Heart left ventricle (tissue), 16 donors: ENCODE data around the gene OR2L8. TPM values are rescaled to one million over a fixed set of nuclear protein-coding genes. Genes with fewer than 3 reads are reported as not detected.

Experiments
- ATAC-seq, 4 donors: fragments of 200-7000 bp; cut with Tn5 transposase; one replicate each; pipeline ENCODE4 v1.9.1; 2020 to 2022; ENCODE audit warnings: moderate library complexity in 4 of 4, mild to moderate bottlenecking in 3 of 4, moderate number of reproducible peaks in 1 of 4
- DNase-seq, 5 donors: peaks; one replicate each; pipeline ENCODE4 v3.0.0-alpha.2; 2020
- H3K27ac ChIP-seq, 12 donors: fragments of 200-600 bp; sonication (generic) in 4 of 12; one replicate each; pipeline versions ENCODE4 v1.5.0 to v1.8.0; 2016 to 2022; ENCODE audit warnings: mild to moderate bottlenecking in 2 of 12
- H3K27me3 ChIP-seq, 9 donors: fragments of 200-600 bp; sonication (generic) in 2 of 9; one replicate each; pipeline versions ENCODE4 v1.5.1 to v1.8.0; 2016 to 2022; ENCODE audit warnings: mild to moderate bottlenecking in 3 of 9
- H3K36me3 ChIP-seq, 9 donors: fragments of 200-600 bp; sonication (generic) in 2 of 9; one replicate each; pipeline versions ENCODE4 v1.5.0 to v1.8.0; 2018 to 2022; ENCODE audit warnings: mild to moderate bottlenecking in 2 of 9
- H3K4me1 ChIP-seq, 12 donors: fragments of 200-600 bp; sonication (generic) in 4 of 12; one replicate each; pipeline versions ENCODE4 v1.5.0 to v1.8.0; 2016 to 2022; ENCODE audit warnings: mild to moderate bottlenecking in 3 of 12
- H3K4me3 ChIP-seq, 12 donors: fragments of 200-600 bp; sonication (generic) in 4 of 12; one replicate each; pipeline versions ENCODE4 v1.5.0 to v1.8.0; 2017 to 2022; ENCODE audit warnings: mild to moderate bottlenecking in 9 of 12, moderate library complexity in 4 of 12
- H3K9me3 ChIP-seq, 12 donors: fragments of 200-600 bp; sonication (generic) in 4 of 12; one replicate each; pipeline versions ENCODE4 v1.5.0 to v1.8.0; 2016 to 2022; ENCODE audit warnings: mild to moderate bottlenecking in 1 of 12
- POLR2A ChIP-seq, 2 donors: fragments of 450-650 bp; IDR thresholded peaks; one replicate each; pipeline ENCODE4 v1.6.1; 2017; ENCODE audit warnings: antibody characterized with exemption in 2 of 2, mild to moderate bottlenecking in 2 of 2, moderate library complexity in 2 of 2
- WGBS, 4 donors: extraction: QIAGEN DNeasy Blood & Tissue Kit in 2 of 4; methylation state at CpG; one replicate each; pipeline versions ENCODE4 v1.1.5 to v1.1.7; 2013 to 2018; 5-methylcytosine and 5-hydroxymethylcytosine counted together
- intact Hi-C, 10 donors: fragments of 100-400 bp; cut with DNase I; formaldehyde crosslinking; loops; one replicate each; pipeline versions ENCODE4 v1.11.1 to v1.14.2; 2022
- polyA plus RNA-seq, 2 donors: library from polyadenylated mRNA; stranded (reverse); fragments of 200-250 nt; gene quantifications; one replicate each; pipeline ENCODE4 v1.2.3, GENCODE V29; 2013
- total RNA-seq, 9 donors: library from RNA; depleted of rRNA in 2 of 9; stranded (reverse); fragments of >200 nt in 2 of 9; fragmentation: NEBNext Ultra II Directional in 3 of 9; extraction: Animal tissue kit (Norgen Biotek cat#: 25700) in 3 of 9; gene quantifications; one replicate each; pipeline versions ENCODE4 v1.1.0 to v1.2.4, GENCODE V29; 2016 to 2023
- TF ChIP-seq, protein P1 (sequence below), 12 donors: fragments of 200-600 bp; sonication (generic) in 4 of 12; IDR thresholded peaks; one replicate each; pipeline versions ENCODE4 v1.5.0 to v1.8.0; 2018 to 2022; ENCODE audit warnings: antibody characterized with exemption in 12 of 12, mild to moderate bottlenecking in 5 of 12
- donor health status: ischemic (EF 13 %, LVEDD 7.1; RV severe dilation, severe dysfunction).
- donor health status: healthy with polysubstance abuse.
- donor health status: DM: no; HTN: yes; CAD: no.
- donor health status: DM: no; HTN: no; CAD: no.
- donor health status: ischemic (EF 25% LVEDD 6.9; RV normal size, moderate dysfunction).
- donor health status: ischemic (EF 25% LVEDD 5.7; RV mildly dilated, moderate dysfunction).
- donor health status: healthy.
- donor health status: DM: yes; HTN: yes; CAD: no.
- donor health status: ischemic (EF 35%, LVEDD 5.7; RV mildly dilated, moderate dysfunction).
- donor health status: nonischemic (EF 11% LVEDD 7.7; RV severe dilation, severe dysfunction).
- donor health status: DM: yes; HTN: yes; CAD: no.
- donor health status: PGD.
- donor health status: ischemic (EF 29% LVEDD 5.4; RV normal size, mild dysfunction).
- donor health status: nonischemic (EF 23%, LVEDD 6.1; RV moderate dilation, normal function).

OR2L8 gene
- total and polyA plus RNA-seq, 11 donors, result not detected

DNA sequence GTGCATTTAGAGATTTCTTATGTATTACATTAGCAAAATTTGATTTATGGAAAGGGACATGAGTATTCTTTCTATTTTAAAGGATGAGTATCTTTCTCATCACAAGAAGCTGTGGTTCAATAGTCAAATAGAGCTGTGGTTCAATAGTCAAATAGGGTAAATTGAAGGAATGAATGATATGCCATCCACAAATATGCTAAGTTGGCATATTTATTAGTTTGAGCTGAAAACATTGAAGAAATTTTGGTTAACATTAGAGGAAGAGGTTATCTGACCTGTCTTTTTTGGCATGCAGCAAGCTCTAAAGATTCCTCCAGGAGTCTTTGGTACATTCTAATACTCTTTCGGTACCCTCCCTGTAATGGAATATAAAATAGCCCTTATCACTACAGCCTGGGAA, 4.8 kb downstream of the OR2L8 start:
- H3K4me3 ChIP-seq, result no peak overlapping the region
- H3K36me3 ChIP-seq, result no peaks in the 10 kb centered on the region
- H3K9me3 ChIP-seq, result peaks cover 0 to 4% (median 0%) of the 10 kb centered on the region in 12 donors
- no peak overlapping the region for H3K27ac ChIP-seq
- intact Hi-C loops, result no loop called here
- WGBS, 4 donors, result 93 to 97% (median 97%) methylated on average over 1 of the region's 1 CpG
- no peak for ATAC-seq
- no peak for DNase-seq
- no peaks in the 10 kb centered on the region for H3K4me1 ChIP-seq
- TF ChIP-seq, protein P1, sequence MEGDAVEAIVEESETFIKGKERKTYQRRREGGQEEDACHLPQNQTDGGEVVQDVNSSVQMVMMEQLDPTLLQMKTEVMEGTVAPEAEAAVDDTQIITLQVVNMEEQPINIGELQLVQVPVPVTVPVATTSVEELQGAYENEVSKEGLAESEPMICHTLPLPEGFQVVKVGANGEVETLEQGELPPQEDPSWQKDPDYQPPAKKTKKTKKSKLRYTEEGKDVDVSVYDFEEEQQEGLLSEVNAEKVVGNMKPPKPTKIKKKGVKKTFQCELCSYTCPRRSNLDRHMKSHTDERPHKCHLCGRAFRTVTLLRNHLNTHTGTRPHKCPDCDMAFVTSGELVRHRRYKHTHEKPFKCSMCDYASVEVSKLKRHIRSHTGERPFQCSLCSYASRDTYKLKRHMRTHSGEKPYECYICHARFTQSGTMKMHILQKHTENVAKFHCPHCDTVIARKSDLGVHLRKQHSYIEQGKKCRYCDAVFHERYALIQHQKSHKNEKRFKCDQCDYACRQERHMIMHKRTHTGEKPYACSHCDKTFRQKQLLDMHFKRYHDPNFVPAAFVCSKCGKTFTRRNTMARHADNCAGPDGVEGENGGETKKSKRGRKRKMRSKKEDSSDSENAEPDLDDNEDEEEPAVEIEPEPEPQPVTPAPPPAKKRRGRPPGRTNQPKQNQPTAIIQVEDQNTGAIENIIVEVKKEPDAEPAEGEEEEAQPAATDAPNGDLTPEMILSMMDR (IDR thresholded peaks at IDR 0.05), result no peak
- TF ChIP-seq POLR2A (IDR thresholded peaks at IDR 0.05), result no peak
- H3K27me3 ChIP-seq, result no peaks in the 10 kb centered on the region

DNA sequence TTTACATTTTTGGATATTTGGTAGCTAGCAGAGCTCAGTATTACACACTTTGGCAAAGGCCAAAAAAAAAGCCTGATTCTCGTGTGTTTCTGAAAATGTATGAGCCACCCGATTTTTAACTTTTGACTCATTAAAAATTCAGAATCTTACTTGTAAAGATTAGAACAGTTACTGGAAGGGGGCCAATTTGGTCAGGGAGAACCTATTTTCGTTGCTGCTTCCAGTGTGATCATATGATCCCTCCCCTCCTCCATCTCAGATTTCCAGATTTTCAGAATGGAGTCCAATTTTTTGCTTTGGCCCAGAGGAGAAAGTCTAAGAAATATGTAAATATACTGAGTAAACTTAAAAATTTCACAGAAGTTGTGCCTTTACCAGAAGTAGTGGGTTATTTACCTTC, 13.1 kb downstream of the OR2L8 start:
- intact Hi-C loops, result no loop called here
- no peaks in the 10 kb centered on the region for H3K4me1 ChIP-seq
- ATAC-seq (no peak), DNase-seq (no peak)
- no peak overlapping the region for H3K27ac ChIP-seq
- no peaks in the 10 kb centered on the region for H3K27me3 ChIP-seq
- no peaks in the 10 kb centered on the region for H3K9me3 ChIP-seq
- TF ChIP-seq POLR2A (IDR thresholded peaks at IDR 0.05), result no peak
- TF ChIP-seq, protein P1 (IDR thresholded peaks at IDR 0.05), result no peak
- H3K4me3 ChIP-seq, result no peak overlapping the region
- no peaks in the 10 kb centered on the region for H3K36me3 ChIP-seq
- 17 to 49% (median 28%) methylated on average over 3 of the region's 3 CpGs for WGBS, 4 donors

DNA sequence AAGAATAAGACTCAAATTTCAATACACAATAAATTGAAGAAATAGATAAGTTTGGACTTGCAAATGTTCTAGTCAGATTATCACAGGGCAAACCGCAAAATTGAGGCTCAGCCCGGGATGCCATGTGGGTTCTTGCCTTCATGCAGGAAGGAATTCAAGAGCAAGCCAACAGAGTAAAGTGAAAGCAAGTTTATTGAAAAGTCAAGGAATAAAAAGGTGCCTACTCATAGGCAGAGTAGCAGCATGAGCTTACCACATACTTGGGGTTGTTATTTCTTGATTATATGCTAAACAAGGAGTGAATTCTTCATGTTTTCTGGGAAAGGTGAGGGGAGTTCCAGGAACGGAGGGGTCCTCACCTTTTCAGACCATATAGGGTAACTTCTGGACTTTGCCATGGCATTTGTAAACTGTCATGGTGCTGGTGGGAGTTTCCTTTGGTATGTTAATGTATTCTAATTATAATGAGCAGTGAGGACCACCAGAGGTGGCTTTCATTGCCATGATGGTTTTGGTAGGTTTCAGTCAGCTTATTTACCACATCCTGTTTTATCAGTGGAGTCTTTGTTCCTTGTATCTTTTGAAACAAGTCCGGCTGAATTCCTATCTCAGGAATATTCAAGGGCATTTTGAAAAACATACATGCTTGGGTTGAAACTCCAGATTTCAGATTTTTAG, 14.4 kb downstream of the OR2L8 start:
- no peak for TF ChIP-seq POLR2A (IDR thresholded peaks at IDR 0.05)
- TF ChIP-seq, protein P1 (IDR thresholded peaks at IDR 0.05), result no peak
- Histone ChIP-seq H3K4me1 (no peaks in the 10 kb centered on the region), H3K27ac (no peak overlapping the region), H3K36me3 (no peaks in the 10 kb centered on the region), H3K9me3 (peaks cover 0 to 3% (median 0%) of the 10 kb centered on the region in 12 donors), H3K27me3 (no peaks in the 10 kb centered on the region), H3K4me3 (no peak overlapping the region)
- 61 to 73% (median 68%) methylated on average over 4 of the region's 4 CpGs for WGBS, 4 donors
- no peak for DNase-seq
- intact Hi-C loops, result no loop called here
- ATAC-seq, result no peak

DNA sequence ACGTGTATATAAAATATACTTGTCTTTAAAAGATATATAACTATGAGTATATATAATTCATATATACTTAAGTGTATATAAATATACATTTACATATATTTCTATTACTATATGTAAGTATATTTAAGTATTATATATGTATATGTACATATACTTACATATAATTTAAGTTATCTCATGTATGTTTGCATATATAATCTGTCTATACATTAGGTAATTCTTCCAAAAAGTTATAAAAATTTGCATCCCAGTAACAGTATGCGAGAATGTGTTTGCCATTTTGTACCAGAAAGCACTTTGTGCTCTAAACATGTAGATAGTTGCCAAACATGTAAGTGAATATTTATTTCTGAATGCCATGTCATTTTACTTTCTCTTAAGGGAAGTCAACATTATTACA, 16.3 kb downstream of the OR2L8 start, which contains the start of gene OR2AK2:
Gene OR2AK2, plus strand, starts transcription at position 301 of the 400 bp plus-strand sequence. CDS start 144 bp downstream, outside the sequence.
- Histone ChIP-seq H3K4me1 (no peaks in the 10 kb centered on the region), H3K27ac (no peak within 1 kb of the TSS), H3K36me3 (no peaks in the 10 kb centered on the region), H3K9me3 (peaks cover 0 to 7% (median 0%) of the 10 kb centered on the region in 12 donors), H3K4me3 (no peak within 1 kb of the TSS), H3K27me3 (no peaks in the 10 kb centered on the region)
- ATAC-seq, result no peak
- 75 to 83% (median 80%) methylated on average over 2 of the region's 2 CpGs for WGBS, 4 donors
- DNase-seq, result no peak
- intact Hi-C loops, result no loop called here
- TF ChIP-seq, protein P1 (IDR thresholded peaks at IDR 0.05), result no peak
- TF ChIP-seq POLR2A (IDR thresholded peaks at IDR 0.05), result no peak
